Measurements from ENCODE around the gene C17orf75.

GRCh38 chr17:32350666-32351418 lies 8.9 kb upstream of the C17orf75 start:
- TF ChIP-seq CTCF (IDR thresholded peaks at IDR 0.05; ENCODE audit: low read length), result no peak
- TF ChIP-seq EZH2 (IDR thresholded peaks at IDR 0.05; ENCODE audit: borderline replicate concordance, low read length), result no peak
